BJ (cell line): Measurements from ENCODE around the gene ATP8B4. TPM values are rescaled to one million over a fixed set of nuclear protein-coding genes. Genes with fewer than 3 reads are reported as not detected.

Source experiments
- CTCF ChIA-PET: fragments of 350-600 bp; formaldehyde crosslinking; extraction: SDS; loops from one replicate; lab custom pipeline; 2021; ENCODE audit warnings: antibody characterized with exemption, inconsistent platforms; lab: Yijun Ruan, JAX
- POLR2A ChIA-PET: fragments of 300-600 bp; sonication (Branson Sonifier 250); formaldehyde crosslinking; extraction: SDS; loops from one replicate; lab custom pipeline; 2021; ENCODE audit warnings: antibody characterized with exemption; lab: Charles Lee
- DNase-seq: peaks from one replicate; pipeline ENCODE4 v3.0.0-alpha.2; 2011; ENCODE audit warnings: low read depth
- H3K27me3 ChIP-seq: 2 replicates; pipeline ENCODE4 v1.6.0; 2011; ENCODE audit warnings: low read length; ENCODE audit not compliant: control insufficient read depth, insufficient read depth
- H3K36me3 ChIP-seq: 2 replicates; pipeline ENCODE4 v1.5.1; 2011; ENCODE audit warnings: low read length; ENCODE audit not compliant: control insufficient read depth, insufficient read depth
- H3K4me3 ChIP-seq: 2 replicates; pipeline ENCODE4 v1.5.1; 2011; ENCODE audit warnings: low read depth, mild to moderate bottlenecking, control low read depth, low read length
- polyA plus RNA-seq: library from polyadenylated mRNA; depleted of rRNA; stranded (reverse); fragments of >200 nt; gene quantifications from 2 replicates; pipeline ENCODE4 v1.2.3, GENCODE V29; 2011
- TF ChIP-seq, protein P1 (sequence below): IDR thresholded peaks from 2 replicates; pipeline ENCODE4 v1.5.1; 2011; ENCODE audit warnings: low read depth, mild to moderate bottlenecking, control low read depth, inconsistent platforms, low read length, moderate library complexity; ENCODE audit not compliant: insufficient read depth

The ATP8B4 gene
- polyA plus RNA-seq, 1 experiment, result 0.23 TPM

GRCh38 chr15:50150349-50150748, 31.3 kb upstream of the ATP8B4 start:
- POLR2A ChIA-PET, result no interaction called here
- DNase-seq, result no peak
- TF ChIP-seq, protein P1, sequence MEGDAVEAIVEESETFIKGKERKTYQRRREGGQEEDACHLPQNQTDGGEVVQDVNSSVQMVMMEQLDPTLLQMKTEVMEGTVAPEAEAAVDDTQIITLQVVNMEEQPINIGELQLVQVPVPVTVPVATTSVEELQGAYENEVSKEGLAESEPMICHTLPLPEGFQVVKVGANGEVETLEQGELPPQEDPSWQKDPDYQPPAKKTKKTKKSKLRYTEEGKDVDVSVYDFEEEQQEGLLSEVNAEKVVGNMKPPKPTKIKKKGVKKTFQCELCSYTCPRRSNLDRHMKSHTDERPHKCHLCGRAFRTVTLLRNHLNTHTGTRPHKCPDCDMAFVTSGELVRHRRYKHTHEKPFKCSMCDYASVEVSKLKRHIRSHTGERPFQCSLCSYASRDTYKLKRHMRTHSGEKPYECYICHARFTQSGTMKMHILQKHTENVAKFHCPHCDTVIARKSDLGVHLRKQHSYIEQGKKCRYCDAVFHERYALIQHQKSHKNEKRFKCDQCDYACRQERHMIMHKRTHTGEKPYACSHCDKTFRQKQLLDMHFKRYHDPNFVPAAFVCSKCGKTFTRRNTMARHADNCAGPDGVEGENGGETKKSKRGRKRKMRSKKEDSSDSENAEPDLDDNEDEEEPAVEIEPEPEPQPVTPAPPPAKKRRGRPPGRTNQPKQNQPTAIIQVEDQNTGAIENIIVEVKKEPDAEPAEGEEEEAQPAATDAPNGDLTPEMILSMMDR, result no peak
- CTCF ChIA-PET, result interaction anchor here (0.6 to 1.6 kb wide), 3 partner anchors 90 to 166 kb away, joined by 3 to 11 read pairs (median 4); no protein-coding TSS in a partner anchor
- H3K36me3 ChIP-seq, result no peaks in the 10 kb centered on the region
- no peaks in the 10 kb centered on the region for H3K27me3 ChIP-seq
- H3K4me3 ChIP-seq, result no peak overlapping the region

DNA sequence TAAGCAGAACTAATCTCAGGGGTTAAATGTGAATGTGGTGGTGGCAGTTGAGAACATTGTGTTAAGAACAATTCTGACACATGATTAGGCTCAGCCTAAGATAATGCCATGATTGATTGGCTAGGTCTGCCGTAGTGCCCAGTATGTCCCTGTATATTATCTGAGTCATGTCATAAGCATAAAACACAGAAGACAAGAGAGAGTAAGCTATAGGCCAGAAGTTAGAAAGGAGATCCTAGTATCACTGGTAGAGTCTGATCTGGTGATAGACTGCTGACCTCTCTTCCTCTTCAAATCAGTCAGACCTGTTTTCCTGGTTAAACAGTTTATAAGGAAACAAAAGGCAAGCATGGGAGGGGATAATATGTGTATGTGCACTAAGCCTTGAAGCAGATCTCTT, 30.1 kb upstream of the ATP8B4 start:
- no peaks in the 10 kb centered on the region for H3K27me3 ChIP-seq
- POLR2A ChIA-PET, result no interaction called here
- H3K36me3 ChIP-seq, result no peaks in the 10 kb centered on the region
- TF ChIP-seq, protein P1, result no peak
- no peak overlapping the region for H3K4me3 ChIP-seq
- CTCF ChIA-PET, result interaction anchor here (0.8 to 1.7 kb wide), 5 partner anchors 14 to 167 kb away, joined by 3 read pairs; no protein-coding TSS in a partner anchor
- DNase-seq, result no peak

DNA sequence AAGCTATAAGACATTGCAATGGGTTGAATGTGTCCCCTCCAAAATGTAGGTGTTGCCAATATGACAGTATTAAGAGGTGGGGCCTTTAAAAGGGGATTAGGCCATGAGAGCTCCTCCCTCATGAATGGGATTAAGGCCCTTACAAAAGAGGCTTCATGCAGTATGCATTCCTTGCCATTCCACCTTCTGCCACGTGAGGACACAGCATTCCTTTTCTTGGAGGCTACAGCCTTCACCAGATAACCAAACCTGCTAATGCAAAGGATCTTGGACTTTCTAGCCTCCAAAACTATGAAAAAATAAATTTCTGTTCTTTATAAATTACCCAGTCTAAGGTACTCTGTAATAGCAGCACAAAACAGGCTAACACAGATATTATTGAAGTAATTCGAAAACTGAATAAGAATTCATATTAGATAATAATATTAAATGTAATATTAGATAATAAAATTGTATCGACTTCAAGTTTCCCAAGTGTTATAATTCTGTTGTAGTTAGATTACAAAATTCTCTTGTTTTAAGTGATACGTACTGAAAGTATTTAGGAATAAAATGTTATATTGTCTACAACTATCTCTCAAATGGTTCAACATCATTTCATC, 29.4 kb upstream of the ATP8B4 start:
- TF ChIP-seq, protein P1, result peak; percentile 75
- no peak for DNase-seq
- POLR2A ChIA-PET, result no interaction called here
- Histone ChIP-seq H3K36me3 (no peaks in the 10 kb centered on the region), H3K4me3 (no peak overlapping the region), H3K27me3 (no peaks in the 10 kb centered on the region)
- CTCF ChIA-PET, result interaction anchor here (0.6 to 1.7 kb wide), 9 partner anchors 9 to 297 kb away, joined by 3 to 8 read pairs (median 3); no protein-coding TSS in a partner anchor

DNA sequence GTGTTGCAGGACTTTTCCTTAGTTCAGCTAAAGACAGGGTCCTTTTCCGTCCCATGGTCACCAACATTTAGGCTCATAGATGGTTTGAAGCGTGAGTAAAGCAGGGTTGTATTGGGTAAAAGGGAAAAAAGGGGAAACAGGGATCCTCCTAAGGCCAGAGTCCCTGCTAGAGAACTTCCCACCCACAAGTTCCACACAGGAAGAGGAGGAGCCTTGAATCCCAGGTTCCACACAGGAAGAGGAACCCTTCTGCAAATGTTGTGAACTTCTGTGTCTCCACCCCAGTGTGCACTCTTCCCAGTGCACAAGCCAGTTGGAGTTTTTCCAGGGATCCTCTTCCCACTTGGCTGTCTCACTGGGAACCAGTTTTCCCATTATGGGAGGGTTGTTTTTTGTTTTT, 27.6 kb upstream of the ATP8B4 start:
- TF ChIP-seq, protein P1, result no peak
- CTCF ChIA-PET, result interaction anchor here (0.6 to 2.7 kb wide), 4 partner anchors 18 to 1100 kb away, joined by 3 to 16 read pairs (median 8); partner anchors contain the start of gene SECISBP2L
- POLR2A ChIA-PET, result no interaction called here
- Histone ChIP-seq H3K36me3 (no peaks in the 10 kb centered on the region), H3K27me3 (no peaks in the 10 kb centered on the region), H3K4me3 (no peak overlapping the region)
- DNase-seq, result no peak

GRCh38 chr15:50145451-50145872, 26.4 kb upstream of the ATP8B4 start:
- no peak for DNase-seq
- POLR2A ChIA-PET, result no interaction called here
- CTCF ChIA-PET, result interaction anchor here (0.6 to 2.7 kb wide), 14 partner anchors 10 to 1787 kb away, joined by 3 to 16 read pairs (median 5); partner anchors contain the start of gene FGF7

More at GRCh38 chr15:50145451-50145872, 26.4 kb upstream of the ATP8B4 start:
- TF ChIP-seq, protein P1, result peak; percentile 32
- H3K36me3 ChIP-seq, result no peaks in the 10 kb centered on the region
- no peak overlapping the region for H3K4me3 ChIP-seq
- no peaks in the 10 kb centered on the region for H3K27me3 ChIP-seq
